Measurements from ENCODE around the gene CD81. TPM values are rescaled to one million over a fixed set of nuclear protein-coding genes. Genes with fewer than 3 reads are reported as not detected.

CD81 gene
- total RNA-seq, 1 donor from 2014 or later, result 347 TPM

DNA sequence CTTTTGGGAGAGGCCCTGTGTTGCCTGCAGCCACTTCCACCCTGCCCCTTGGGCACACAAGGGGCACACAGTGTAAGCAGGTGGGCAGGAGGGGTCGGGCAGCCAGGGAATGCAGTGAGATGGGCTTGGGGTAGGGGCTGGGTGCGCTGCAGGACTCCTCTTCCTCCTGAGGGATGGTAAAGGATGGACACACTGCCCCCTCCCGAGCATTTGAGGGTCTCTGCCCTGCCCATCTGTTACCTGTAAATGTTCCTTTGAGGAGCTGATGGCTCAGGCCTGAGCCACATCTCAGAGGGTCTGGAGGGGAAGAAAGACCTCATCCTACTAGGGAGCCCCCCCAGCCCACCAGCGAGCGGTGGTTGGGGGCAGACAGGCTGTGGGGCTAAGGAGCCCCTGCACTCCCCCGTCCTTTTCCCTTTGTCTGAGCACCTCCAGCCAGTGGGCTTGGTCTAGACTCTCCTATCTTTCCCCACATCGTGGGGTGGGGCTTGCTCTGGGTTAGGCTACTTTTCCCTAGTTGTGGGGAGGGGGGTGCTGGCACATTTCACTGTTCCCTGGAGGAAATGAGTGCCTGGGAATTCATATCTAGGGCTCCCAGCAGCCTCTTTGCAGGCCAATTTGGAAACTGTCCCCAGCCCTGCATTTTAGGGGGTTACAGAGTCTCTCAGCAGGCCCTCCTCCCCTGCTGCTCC, 21.7 kb downstream of the CD81 start:
- Mint-ChIP-seq H3K4me3 (ENCODE audit: unreplicated experiment) (peak overlapping the region; percentile 79), H3K27ac (ENCODE audit: unreplicated experiment) (peak overlapping the region; percentile 64), H3K36me3 (ENCODE audit: unreplicated experiment) (no peaks in the 10 kb centered on the region), H3K27me3 (ENCODE audit: unreplicated experiment) (peaks cover 6% of the 10 kb centered on the region), H3K9me3 (ENCODE audit: unreplicated experiment) (peaks cover 5% of the 10 kb centered on the region), H3K4me1 (ENCODE audit: low read depth, unreplicated experiment) (peaks cover 5% of the 10 kb centered on the region)
- TF ChIP-seq, protein P1, sequence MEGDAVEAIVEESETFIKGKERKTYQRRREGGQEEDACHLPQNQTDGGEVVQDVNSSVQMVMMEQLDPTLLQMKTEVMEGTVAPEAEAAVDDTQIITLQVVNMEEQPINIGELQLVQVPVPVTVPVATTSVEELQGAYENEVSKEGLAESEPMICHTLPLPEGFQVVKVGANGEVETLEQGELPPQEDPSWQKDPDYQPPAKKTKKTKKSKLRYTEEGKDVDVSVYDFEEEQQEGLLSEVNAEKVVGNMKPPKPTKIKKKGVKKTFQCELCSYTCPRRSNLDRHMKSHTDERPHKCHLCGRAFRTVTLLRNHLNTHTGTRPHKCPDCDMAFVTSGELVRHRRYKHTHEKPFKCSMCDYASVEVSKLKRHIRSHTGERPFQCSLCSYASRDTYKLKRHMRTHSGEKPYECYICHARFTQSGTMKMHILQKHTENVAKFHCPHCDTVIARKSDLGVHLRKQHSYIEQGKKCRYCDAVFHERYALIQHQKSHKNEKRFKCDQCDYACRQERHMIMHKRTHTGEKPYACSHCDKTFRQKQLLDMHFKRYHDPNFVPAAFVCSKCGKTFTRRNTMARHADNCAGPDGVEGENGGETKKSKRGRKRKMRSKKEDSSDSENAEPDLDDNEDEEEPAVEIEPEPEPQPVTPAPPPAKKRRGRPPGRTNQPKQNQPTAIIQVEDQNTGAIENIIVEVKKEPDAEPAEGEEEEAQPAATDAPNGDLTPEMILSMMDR (IDR thresholded peaks at IDR 0.05; ENCODE audit: partially characterized antibody, unreplicated experiment), result no peak
- DNase-seq, result no peak

DNA sequence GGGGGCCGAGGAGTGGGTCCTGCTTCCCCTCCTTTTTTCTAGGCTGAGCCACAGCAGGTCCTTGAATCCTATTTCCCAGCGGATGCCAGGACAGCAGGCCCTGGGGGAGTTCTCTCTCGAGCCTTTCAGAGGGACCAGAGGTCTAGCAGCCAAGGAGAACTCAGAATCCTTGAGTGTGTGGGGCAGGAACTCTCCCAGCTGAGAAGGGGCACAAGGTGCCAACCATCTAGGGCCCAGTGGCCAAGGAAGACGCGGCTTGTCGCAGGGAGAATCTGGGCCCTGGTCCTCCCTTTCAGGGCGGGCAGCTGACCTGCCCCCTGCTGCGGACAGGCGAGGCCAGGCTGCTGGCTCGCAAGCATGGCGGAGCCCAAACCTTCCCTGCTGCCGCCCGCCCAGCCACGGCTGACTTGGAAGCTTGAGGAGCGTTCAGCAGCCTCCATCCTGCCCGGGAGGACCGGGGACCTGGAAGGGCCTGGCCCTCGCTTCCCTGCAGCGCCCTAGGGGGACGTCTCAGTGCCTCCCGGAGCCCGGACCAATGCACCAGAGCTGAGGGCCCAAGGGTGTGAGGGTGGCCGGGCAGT, 22.5 kb downstream of the CD81 start:
- Mint-ChIP-seq H3K9me3 (ENCODE audit: unreplicated experiment) (peaks cover 5% of the 10 kb centered on the region), H3K4me1 (ENCODE audit: low read depth, unreplicated experiment) (peaks cover 5% of the 10 kb centered on the region), H3K27me3 (ENCODE audit: unreplicated experiment) (peaks cover 6% of the 10 kb centered on the region), H3K36me3 (ENCODE audit: unreplicated experiment) (no peaks in the 10 kb centered on the region), H3K4me3 (ENCODE audit: unreplicated experiment) (peak overlapping the region; percentile 79), H3K27ac (ENCODE audit: unreplicated experiment) (peak overlapping the region; percentile 64)
- DNase-seq, result no peak
- TF ChIP-seq, protein P1 (IDR thresholded peaks at IDR 0.05; ENCODE audit: partially characterized antibody, unreplicated experiment), result no peak

DNA sequence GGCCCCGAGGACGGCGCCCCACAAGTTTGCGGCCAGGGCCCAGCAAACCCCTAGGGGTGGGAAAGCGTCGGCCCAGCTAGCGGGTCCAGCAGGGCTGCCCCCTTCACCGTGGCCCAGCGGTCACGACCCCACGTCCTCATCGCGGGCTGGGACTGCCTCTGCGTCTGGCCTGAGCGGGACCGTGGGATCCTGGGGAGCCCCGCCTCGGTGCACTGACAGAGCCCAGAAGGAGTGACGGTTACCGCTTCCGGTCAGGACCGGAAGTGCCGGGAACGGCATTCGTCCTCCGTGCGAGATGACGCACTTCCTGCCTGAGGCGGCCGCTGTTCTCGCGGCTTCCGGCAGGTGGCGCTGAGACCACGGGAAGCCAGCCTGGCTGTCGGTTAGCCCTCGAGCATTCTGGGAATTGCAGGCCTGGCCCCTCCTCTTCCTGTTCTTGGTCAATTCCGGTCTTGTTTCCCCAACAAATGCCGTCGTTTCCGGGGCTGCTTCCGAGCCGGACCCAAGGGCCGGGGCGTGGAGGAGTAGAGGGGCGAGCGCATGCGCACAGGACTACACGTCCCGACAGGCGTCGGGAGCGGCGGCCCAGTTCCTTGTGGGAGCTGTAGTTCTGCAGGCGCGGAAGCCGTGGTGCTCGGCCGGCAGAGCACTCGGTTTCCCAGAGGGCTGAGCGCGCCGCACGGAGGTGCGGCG, 23.1 kb downstream of the CD81 start, which contains the start of gene TSSC4:
Gene TSSC4 (plus strand): TSS at position 682 of the 693 bp plus-strand sequence. CDS start 1,884 bp downstream, outside the sequence.
- peak; percentile 97 for DNase-seq
- Mint-ChIP-seq H3K27ac (ENCODE audit: unreplicated experiment) (peak within 1 kb of the TSS; percentile 64), H3K36me3 (ENCODE audit: unreplicated experiment) (no peaks in the 10 kb centered on the region), H3K27me3 (ENCODE audit: unreplicated experiment) (peaks cover 6% of the 10 kb centered on the region), H3K4me3 (ENCODE audit: unreplicated experiment) (peak within 1 kb of the TSS; percentile 92), H3K4me1 (ENCODE audit: low read depth, unreplicated experiment) (peaks cover 5% of the 10 kb centered on the region), H3K9me3 (ENCODE audit: unreplicated experiment) (peaks cover 5% of the 10 kb centered on the region)
- TF ChIP-seq, protein P1 (IDR thresholded peaks at IDR 0.05; ENCODE audit: partially characterized antibody, unreplicated experiment), result peak; percentile 98

DNA sequence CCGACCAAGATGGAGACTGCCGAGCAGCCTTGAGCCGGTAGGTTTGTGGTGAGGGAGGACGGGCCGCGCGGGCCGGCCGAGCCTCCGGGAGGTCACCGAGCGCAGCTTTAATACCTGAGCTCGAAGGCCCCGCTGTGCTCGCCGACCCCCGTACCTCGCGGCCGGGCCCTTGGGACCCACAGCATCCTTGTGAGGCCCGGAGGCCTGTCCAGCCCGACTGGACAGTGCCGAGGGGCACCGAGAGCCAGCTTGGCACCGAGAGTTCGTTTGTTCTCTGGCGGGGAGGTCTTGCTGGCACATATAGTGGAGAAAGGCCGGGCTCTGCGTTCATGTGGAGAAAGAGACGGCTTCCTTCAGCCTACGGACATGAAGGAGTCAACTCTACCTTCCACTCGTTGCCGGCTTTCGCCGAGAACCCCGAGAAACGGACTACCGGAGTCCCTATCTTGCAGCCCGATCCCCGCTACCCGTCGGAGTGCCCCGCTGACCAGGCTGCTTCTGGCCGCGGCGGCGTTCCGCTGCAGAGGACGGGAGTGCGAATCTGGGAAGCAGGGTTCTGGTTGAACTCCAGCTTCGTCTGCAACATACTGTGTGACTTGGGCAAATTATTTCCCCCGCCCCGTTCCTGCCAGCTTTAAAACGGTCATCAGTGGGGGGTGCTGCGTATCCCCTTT, 23.8 kb downstream of the CD81 start:
- no peak for DNase-seq
- peaks cover 5% of the 10 kb centered on the region for H3K4me1 Mint-ChIP-seq (ENCODE audit: low read depth, unreplicated experiment)
- H3K4me3 Mint-ChIP-seq (ENCODE audit: unreplicated experiment), result peak overlapping the region; percentile 92
- H3K36me3 Mint-ChIP-seq (ENCODE audit: unreplicated experiment), result no peaks in the 10 kb centered on the region
- peaks cover 6% of the 10 kb centered on the region for H3K27me3 Mint-ChIP-seq (ENCODE audit: unreplicated experiment)
- TF ChIP-seq, protein P1 (IDR thresholded peaks at IDR 0.05; ENCODE audit: partially characterized antibody, unreplicated experiment), result no peak
- peaks cover 5% of the 10 kb centered on the region for H3K9me3 Mint-ChIP-seq (ENCODE audit: unreplicated experiment)
- H3K27ac Mint-ChIP-seq (ENCODE audit: unreplicated experiment), result peak overlapping the region; percentile 64

Data from glutamatergic neuron (in vitro differentiated cells).